Uterus (tissue), 4 donors: ENCODE data around the gene TRIP12. TPM values are rescaled to one million over a fixed set of nuclear protein-coding genes. Genes with fewer than 3 reads are reported as not detected.

Source experiments
- DNase-seq, 2 donors: peaks; one replicate each; pipeline ENCODE4 v3.0.0-alpha.2; 2019 to 2020
- H3K27ac ChIP-seq, 2 donors: fragments of 200-600 bp; sonication (generic); 1 replicate in 1 of 2; 2 replicates in 1 of 2; pipeline ENCODE4 v1.5.1; 2016 to 2018
- H3K27me3 ChIP-seq, 2 donors: fragments of 200-600 bp; sonication (generic); one replicate each; pipeline ENCODE4 v1.5.1; 2018 to 2019; ENCODE audit warnings: control low read depth in 1 of 2
- H3K36me3 ChIP-seq, 2 donors: fragments of 200-600 bp; sonication (generic); one replicate each; pipeline ENCODE4 v1.5.1; 2019; ENCODE audit warnings: control low read depth in 1 of 2
- H3K4me1 ChIP-seq, 2 donors: fragments of 200-600 bp; sonication (generic); one replicate each; pipeline ENCODE4 v1.5.1; 2018 to 2019; ENCODE audit warnings: control low read depth in 1 of 2
- H3K4me3 ChIP-seq, 2 donors: fragments of 200-600 bp; sonication (generic); 1 replicate in 1 of 2; 2 replicates in 1 of 2; pipeline ENCODE4 v1.5.1; 2018 to 2019; ENCODE audit warnings: mild to moderate bottlenecking in 1 of 2
- H3K9me3 ChIP-seq, 2 donors: fragments of 200-600 bp; sonication (generic); one replicate each; pipeline ENCODE4 v1.5.1; 2019; ENCODE audit warnings: control low read depth in 1 of 2
- CTCF ChIP-seq, 4 experiments: fragments of 200-600 bp in 2 of 4; fragments of 450-650 bp in 2 of 4; sonication (generic) in 2 of 4; IDR thresholded peaks; one replicate each; pipeline ENCODE4 v1.5.1; 2016 to 2019; ENCODE audit warnings: antibody characterized with exemption in 4 of 4, mild to moderate bottlenecking in 2 of 4, moderate library complexity in 1 of 4
- POLR2A ChIP-seq, 2 donors: fragments of 450-650 bp; IDR thresholded peaks; one replicate each; pipeline ENCODE4 v1.6.1; 2016; ENCODE audit warnings: antibody characterized with exemption in 2 of 2, mild to moderate bottlenecking in 1 of 2, moderate library complexity in 1 of 2
- intact Hi-C: fragments of 100-400 bp; cut with DNase I; formaldehyde crosslinking; loops from one replicate; pipeline ENCODE4 v1.15.1; 2023; ENCODE audit warnings: low total_unique reads
- total RNA-seq, 4 donors: library from RNA; depleted of rRNA in 3 of 4; stranded (reverse); fragments of >200 nt in 3 of 4; gene quantifications; one replicate each; pipeline versions ENCODE4 v1.1.0 to v1.2.4, GENCODE V29; 2014 to 2023
- donor health status: DM: yes; HTN: yes; CAD: no.

TRIP12 gene
- total RNA-seq, 4 donors from 2014 or later, result 77.1 to 255 (median 197) TPM

- no peaks in the 10 kb centered on the region for H3K9me3 ChIP-seq
- no peaks in the 10 kb centered on the region for H3K36me3 ChIP-seq
- no peak overlapping the region for H3K27ac ChIP-seq
- H3K4me3 ChIP-seq, result no peak overlapping the region
- DNase-seq, result no peak
- intact Hi-C loops, result no loop called here
- TF ChIP-seq CTCF (IDR thresholded peaks at IDR 0.05) (no peak), POLR2A (IDR thresholded peaks at IDR 0.05) (no peak)
- H3K4me1 ChIP-seq, result no peaks in the 10 kb centered on the region
- no peaks in the 10 kb centered on the region for H3K27me3 ChIP-seq
Measured at GRCh38 chr2:229832510-229832898, 89.3 kb downstream of the TRIP12 start.

DNA sequence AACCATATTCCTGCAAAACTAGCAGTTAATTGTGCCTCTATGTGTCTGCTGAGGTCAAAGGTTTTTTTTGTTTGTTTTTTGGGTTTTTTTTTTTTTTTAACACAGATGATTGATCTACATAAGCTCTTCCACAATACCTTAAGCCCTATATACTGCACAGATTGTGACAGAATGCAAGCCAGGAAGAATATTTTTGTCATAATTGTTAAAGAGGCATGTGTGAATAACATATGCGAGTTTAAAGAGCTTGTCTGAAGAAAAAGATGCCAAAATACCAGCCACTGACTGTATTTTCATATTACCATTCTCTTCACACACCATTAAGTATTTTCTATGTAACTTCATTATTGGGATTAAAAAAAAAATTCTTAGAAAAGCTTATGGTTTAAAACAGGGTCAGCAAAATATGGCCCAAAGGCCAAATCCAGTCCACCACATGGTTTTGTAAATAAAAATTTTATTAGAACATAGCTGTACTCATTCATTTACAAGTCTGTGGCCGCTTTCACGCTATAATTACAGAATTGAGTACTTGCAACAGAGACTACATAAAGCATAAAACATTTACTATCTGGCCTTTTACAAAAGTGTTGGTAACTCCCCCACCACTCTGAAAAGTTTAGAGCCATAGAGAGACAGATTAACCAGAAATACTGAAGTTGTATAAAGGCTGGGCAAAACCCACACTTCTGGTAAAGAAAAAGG lies 89.9 kb downstream of the TRIP12 start:
- H3K4me1 ChIP-seq, result no peaks in the 10 kb centered on the region
- no peak overlapping the region for H3K27ac ChIP-seq
- H3K9me3 ChIP-seq, result no peaks in the 10 kb centered on the region
- no peak for TF ChIP-seq CTCF (IDR thresholded peaks at IDR 0.05)
- TF ChIP-seq POLR2A (IDR thresholded peaks at IDR 0.05), result no peak
- intact Hi-C loops, result no loop called here
- H3K36me3 ChIP-seq, result no peaks in the 10 kb centered on the region
- H3K4me3 ChIP-seq, result no peak overlapping the region
- DNase-seq, result no peak
- no peaks in the 10 kb centered on the region for H3K27me3 ChIP-seq

DNA sequence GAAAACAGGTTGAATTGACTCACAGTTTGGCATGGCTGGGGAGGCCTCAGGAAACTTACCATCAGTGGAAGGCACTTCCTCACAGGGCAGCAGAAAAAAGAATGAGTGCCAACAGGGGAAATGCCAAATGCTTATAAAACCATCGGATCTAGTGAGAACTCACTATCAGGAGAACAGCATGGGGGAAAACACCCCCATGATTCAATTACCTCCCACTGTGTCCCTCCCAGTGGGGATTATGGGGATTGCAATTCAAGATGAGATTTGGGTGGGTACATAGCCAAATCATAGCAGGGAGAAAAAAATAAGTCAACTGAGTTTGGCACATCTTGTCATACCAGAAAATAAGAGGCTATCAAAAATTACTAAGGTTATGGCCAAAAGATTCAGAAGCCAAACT lies 96.3 kb downstream of the TRIP12 start:
- H3K4me3 ChIP-seq, result no peak overlapping the region
- H3K4me1 ChIP-seq, result no peaks in the 10 kb centered on the region
- no peak for TF ChIP-seq POLR2A (IDR thresholded peaks at IDR 0.05)
- intact Hi-C loops, result no loop called here
- no peaks in the 10 kb centered on the region for H3K9me3 ChIP-seq
- H3K27ac ChIP-seq, result no peak overlapping the region
- H3K36me3 ChIP-seq, result no peaks in the 10 kb centered on the region
- H3K27me3 ChIP-seq, result no peaks in the 10 kb centered on the region
- DNase-seq, result no peak

DNA sequence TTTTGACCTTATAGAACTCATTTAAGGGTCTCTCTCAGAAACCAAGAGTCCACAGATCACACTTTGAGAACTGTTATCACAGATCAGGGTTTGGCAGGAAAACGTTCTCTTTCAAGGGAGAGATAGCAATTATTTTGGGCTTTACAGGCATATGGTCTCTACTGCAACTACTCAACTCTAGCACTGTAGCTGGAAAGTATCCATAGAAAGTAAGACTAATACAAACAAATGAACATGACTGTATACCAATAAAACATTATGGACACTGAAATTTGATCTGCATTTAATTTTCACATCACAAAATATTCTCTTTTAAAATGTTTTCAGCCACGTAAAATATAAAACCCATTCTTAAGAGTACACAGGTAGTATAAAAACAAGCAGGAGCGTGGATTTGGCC lies 100.5 kb downstream of the TRIP12 start:
- Histone ChIP-seq H3K4me1 (no peaks in the 10 kb centered on the region), H3K27me3 (no peaks in the 10 kb centered on the region), H3K36me3 (no peaks in the 10 kb centered on the region), H3K9me3 (no peaks in the 10 kb centered on the region), H3K4me3 (no peak overlapping the region), H3K27ac (no peak overlapping the region)
- no peak for TF ChIP-seq CTCF (IDR thresholded peaks at IDR 0.05)
- no peak for TF ChIP-seq POLR2A (IDR thresholded peaks at IDR 0.05)
- no peak for DNase-seq
- intact Hi-C loops, result no loop called here

- H3K27me3 ChIP-seq, result no peaks in the 10 kb centered on the region
- no peaks in the 10 kb centered on the region for H3K9me3 ChIP-seq
- TF ChIP-seq CTCF (IDR thresholded peaks at IDR 0.05), result no peak
- TF ChIP-seq POLR2A (IDR thresholded peaks at IDR 0.05), result no peak
- H3K36me3 ChIP-seq, result no peaks in the 10 kb centered on the region
- H3K4me3 ChIP-seq, result no peak overlapping the region
- no peaks in the 10 kb centered on the region for H3K4me1 ChIP-seq
- no peak overlapping the region for H3K27ac ChIP-seq
- intact Hi-C loops, result no loop called here
- no peak for DNase-seq
Measured at GRCh38 chr2:229818230-229818629, 103.6 kb downstream of the TRIP12 start.

- Histone ChIP-seq H3K4me3 (no peak overlapping the region), H3K4me1 (no peaks in the 10 kb centered on the region), H3K36me3 (no peaks in the 10 kb centered on the region), H3K9me3 (no peaks in the 10 kb centered on the region), H3K27me3 (no peaks in the 10 kb centered on the region), H3K27ac (no peak overlapping the region)
- TF ChIP-seq CTCF (IDR thresholded peaks at IDR 0.05), result no peak
- TF ChIP-seq POLR2A (IDR thresholded peaks at IDR 0.05), result no peak
- DNase-seq, result no peak
- intact Hi-C loops, result no loop called here
Measured at GRCh38 chr2:229815858-229816257, 106.0 kb downstream of the TRIP12 start.
